ENCODE data around the gene PRKCA.

Gene PRKCA

GRCh38 chr17:66287911-66288310 lies 14.5 kb upstream of the PRKCA start:
- WGBS (ENCODE audit: extremely low coverage, insufficient coverage, insufficient read length), result no CpG with 5 or more reads among the region's 2 CpGs
- H4K12ac ChIP-seq (ENCODE audit: low read depth, low read length), result no peak overlapping the region
- H3K36me3 ChIP-seq (ENCODE audit: control insufficient read depth in 1 of 2, insufficient read depth in 2 of 2, low read length in 2 of 2), result no peaks in the 10 kb centered on the region
- H3K9ac ChIP-seq (ENCODE audit: low read length), result no peak overlapping the region
- H3K9me3 ChIP-seq (ENCODE audit: insufficient read depth, low read depth, low read length), result no peaks in the 10 kb centered on the region
- H2BK120ac ChIP-seq (ENCODE audit: insufficient read depth, low read length, poor library complexity), result no peak overlapping the region
- no peaks in the 10 kb centered on the region for H3K27me3 ChIP-seq (ENCODE audit: insufficient read depth, low read length)
- H2AFZ ChIP-seq (ENCODE audit: insufficient read depth, low read length, poor library complexity), result no peak overlapping the region
- H3K14ac ChIP-seq (ENCODE audit: low read length), result no peak overlapping the region
- no peak overlapping the region for H4K91ac ChIP-seq (ENCODE audit: low read depth, low read length)
- H3K4me1 ChIP-seq (ENCODE audit: control insufficient read depth in 1 of 2, insufficient read depth in 2 of 2, low read length in 2 of 2), result no peaks in the 10 kb centered on the region
- no peaks in the 10 kb centered on the region for H3K79me1 ChIP-seq (ENCODE audit: low read length)
- H2BK5ac ChIP-seq (ENCODE audit: low read depth, low read length, poor library complexity), result no peak overlapping the region
- no peak overlapping the region for H3K27ac ChIP-seq (ENCODE audit: low read depth, low read length)
- no peak overlapping the region for H3K4ac ChIP-seq (ENCODE audit: low read depth, low read length)
- H4K8ac ChIP-seq (ENCODE audit: low read depth, low read length), result no peak overlapping the region
- no peak for DNase-seq
- no peak overlapping the region for H3K18ac ChIP-seq (ENCODE audit: low read length)
- H2BK12ac ChIP-seq (ENCODE audit: low read length), result no peak overlapping the region
- H2AK5ac ChIP-seq (ENCODE audit: low read length), result no peak overlapping the region
- no peak overlapping the region for H3K23ac ChIP-seq (ENCODE audit: low read length)
- H3K4me2 ChIP-seq (ENCODE audit: low read length), result no peak overlapping the region
- H3K79me2 ChIP-seq (ENCODE audit: control insufficient read depth, insufficient read depth, low read length, poor library complexity), result no peaks in the 10 kb centered on the region
- no peak overlapping the region for H3K4me3 ChIP-seq (ENCODE audit: low read depth, low read length)

GRCh38 chr17:66290101-66290722 lies 12.2 kb upstream of the PRKCA start:
- no CpG with 5 or more reads among the region's 4 CpGs for WGBS (ENCODE audit: extremely low coverage, insufficient coverage, insufficient read length)

GRCh38 chr17:66292353-66292752 lies 10.1 kb upstream of the PRKCA start:
- Histone ChIP-seq H2BK5ac (ENCODE audit: low read depth, low read length, poor library complexity) (no peak overlapping the region), H2BK120ac (ENCODE audit: insufficient read depth, low read length, poor library complexity) (no peak overlapping the region), H3K4me1 (ENCODE audit: control insufficient read depth in 1 of 2, insufficient read depth in 2 of 2, low read length in 2 of 2) (no peaks in the 10 kb centered on the region), H4K91ac (ENCODE audit: low read depth, low read length) (no peak overlapping the region), H2BK12ac (ENCODE audit: low read length) (no peak overlapping the region), H4K8ac (ENCODE audit: low read depth, low read length) (no peak overlapping the region), H3K9ac (ENCODE audit: low read length) (no peak overlapping the region), H4K12ac (ENCODE audit: low read depth, low read length) (no peak overlapping the region), H3K27me3 (ENCODE audit: insufficient read depth, low read length) (no peaks in the 10 kb centered on the region), H3K4ac (ENCODE audit: low read depth, low read length) (no peak overlapping the region), H3K9me3 (ENCODE audit: insufficient read depth, low read depth, low read length) (no peaks in the 10 kb centered on the region), H3K4me2 (ENCODE audit: low read length) (no peak overlapping the region), H3K18ac (ENCODE audit: low read length) (no peak overlapping the region), H3K23ac (ENCODE audit: low read length) (no peak overlapping the region), H3K27ac (ENCODE audit: low read depth, low read length) (no peak overlapping the region), H3K14ac (ENCODE audit: low read length) (no peak overlapping the region), H3K79me1 (ENCODE audit: low read length) (no peaks in the 10 kb centered on the region), H3K4me3 (ENCODE audit: low read depth, low read length) (no peak overlapping the region), H3K79me2 (ENCODE audit: control insufficient read depth, insufficient read depth, low read length, poor library complexity) (no peaks in the 10 kb centered on the region), H2AFZ (ENCODE audit: insufficient read depth, low read length, poor library complexity) (no peak overlapping the region), H2AK5ac (ENCODE audit: low read length) (no peak overlapping the region), H3K36me3 (ENCODE audit: control insufficient read depth in 1 of 2, insufficient read depth in 2 of 2, low read length in 2 of 2) (no peaks in the 10 kb centered on the region)
- DNase-seq, result no peak
- WGBS (ENCODE audit: extremely low coverage, insufficient coverage, insufficient read length), result no CpG with 5 or more reads among the region's 3 CpGs

More at GRCh38 chr17:66290101-66290722, 12.2 kb upstream of the PRKCA start:
- no peak overlapping the region for H3K4me2 ChIP-seq (ENCODE audit: low read length)
- H3K9me3 ChIP-seq (ENCODE audit: insufficient read depth, low read depth, low read length), result no peaks in the 10 kb centered on the region
- H3K14ac ChIP-seq (ENCODE audit: low read length), result no peak overlapping the region
- H2BK12ac ChIP-seq (ENCODE audit: low read length), result no peak overlapping the region
- H3K79me1 ChIP-seq (ENCODE audit: low read length), result no peaks in the 10 kb centered on the region
- no peak overlapping the region for H3K23ac ChIP-seq (ENCODE audit: low read length)
- no peak overlapping the region for H3K18ac ChIP-seq (ENCODE audit: low read length)
- H3K27me3 ChIP-seq (ENCODE audit: insufficient read depth, low read length), result no peaks in the 10 kb centered on the region
- no peak overlapping the region for H3K4ac ChIP-seq (ENCODE audit: low read depth, low read length)
- no peak overlapping the region for H2BK5ac ChIP-seq (ENCODE audit: low read depth, low read length, poor library complexity)
- H4K91ac ChIP-seq (ENCODE audit: low read depth, low read length), result no peak overlapping the region
- H2AK5ac ChIP-seq (ENCODE audit: low read length), result no peak overlapping the region
- H3K9ac ChIP-seq (ENCODE audit: low read length), result no peak overlapping the region
- H3K79me2 ChIP-seq (ENCODE audit: control insufficient read depth, insufficient read depth, low read length, poor library complexity), result no peaks in the 10 kb centered on the region
- no peak overlapping the region for H2AFZ ChIP-seq (ENCODE audit: insufficient read depth, low read length, poor library complexity)
- H3K4me1 ChIP-seq (ENCODE audit: control insufficient read depth in 1 of 2, insufficient read depth in 2 of 2, low read length in 2 of 2), result no peaks in the 10 kb centered on the region
- no peak overlapping the region for H3K4me3 ChIP-seq (ENCODE audit: low read depth, low read length)
- no peak overlapping the region for H4K8ac ChIP-seq (ENCODE audit: low read depth, low read length)
- no peak overlapping the region for H2BK120ac ChIP-seq (ENCODE audit: insufficient read depth, low read length, poor library complexity)
- DNase-seq, result no peak
- no peak overlapping the region for H4K12ac ChIP-seq (ENCODE audit: low read depth, low read length)
- H3K27ac ChIP-seq (ENCODE audit: low read depth, low read length), result no peak overlapping the region
- H3K36me3 ChIP-seq (ENCODE audit: control insufficient read depth in 1 of 2, insufficient read depth in 2 of 2, low read length in 2 of 2), result no peaks in the 10 kb centered on the region

- Histone ChIP-seq H3K9me3 (ENCODE audit: insufficient read depth, low read depth, low read length) (no peaks in the 10 kb centered on the region), H3K36me3 (ENCODE audit: control insufficient read depth in 1 of 2, insufficient read depth in 2 of 2, low read length in 2 of 2) (no peaks in the 10 kb centered on the region), H4K91ac (ENCODE audit: low read depth, low read length) (no peak overlapping the region), H2AFZ (ENCODE audit: insufficient read depth, low read length, poor library complexity) (no peak overlapping the region), H2BK12ac (ENCODE audit: low read length) (no peak overlapping the region), H2BK120ac (ENCODE audit: insufficient read depth, low read length, poor library complexity) (no peak overlapping the region), H3K4me3 (ENCODE audit: low read depth, low read length) (no peak overlapping the region), H3K79me1 (ENCODE audit: low read length) (no peaks in the 10 kb centered on the region), H3K18ac (ENCODE audit: low read length) (no peak overlapping the region), H4K12ac (ENCODE audit: low read depth, low read length) (no peak overlapping the region), H2BK5ac (ENCODE audit: low read depth, low read length, poor library complexity) (no peak overlapping the region), H4K8ac (ENCODE audit: low read depth, low read length) (no peak overlapping the region), H3K9ac (ENCODE audit: low read length) (no peak overlapping the region), H3K4me1 (ENCODE audit: control insufficient read depth in 1 of 2, insufficient read depth in 2 of 2, low read length in 2 of 2) (no peaks in the 10 kb centered on the region), H2AK5ac (ENCODE audit: low read length) (no peak overlapping the region), H3K4me2 (ENCODE audit: low read length) (no peak overlapping the region), H3K27me3 (ENCODE audit: insufficient read depth, low read length) (peaks cover 3% of the 10 kb centered on the region), H3K79me2 (ENCODE audit: control insufficient read depth, insufficient read depth, low read length, poor library complexity) (no peaks in the 10 kb centered on the region), H3K4ac (ENCODE audit: low read depth, low read length) (no peak overlapping the region), H3K27ac (ENCODE audit: low read depth, low read length) (no peak overlapping the region), H3K23ac (ENCODE audit: low read length) (no peak overlapping the region), H3K14ac (ENCODE audit: low read length) (no peak overlapping the region)
- peak; percentile 35 to 63 for DNase-seq
- WGBS (ENCODE audit: extremely low coverage, insufficient coverage, insufficient read length), result no CpG with 5 or more reads among the region's 6 CpGs
Observed at GRCh38 chr17:66296289-66296725, 6.1 kb upstream of the PRKCA start.

All from trophoblast cell (in vitro differentiated cells and primary cell).